Left lung (tissue), 10 donors: ENCODE data around the gene BRD7. TPM values are rescaled to one million over a fixed set of nuclear protein-coding genes. Genes with fewer than 3 reads are reported as not detected.

Source experiments
- ATAC-seq: fragments of 200-7000 bp; cut with Tn5 transposase; one replicate; pipeline ENCODE4 v1.9.1; 2020; ENCODE audit warnings: moderate library complexity
- DNase-seq, 4 donors: peaks; one replicate each; pipeline ENCODE4 v3.0.0-alpha.2; 2013 to 2020
- H3K27ac ChIP-seq, 2 donors: fragments of 200-600 bp; sonication (generic) in 1 of 2; one replicate each; pipeline versions ENCODE4 v1.5.0 to v1.8.0; 2020 to 2021
- H3K27me3 ChIP-seq, 2 donors: fragments of 200-600 bp; sonication (generic) in 1 of 2; one replicate each; pipeline versions ENCODE4 v1.5.0 to v1.8.0; 2020 to 2021
- H3K36me3 ChIP-seq, 2 donors: fragments of 200-600 bp; sonication (generic) in 1 of 2; one replicate each; pipeline versions ENCODE4 v1.5.0 to v1.8.0; 2020 to 2021
- H3K4me1 ChIP-seq, 2 donors: fragments of 200-600 bp; one replicate each; pipeline ENCODE4 v1.8.0; 2021
- H3K4me3 ChIP-seq, 2 donors: fragments of 200-600 bp; sonication (generic) in 1 of 2; one replicate each; pipeline versions ENCODE4 v1.5.0 to v1.8.0; 2020 to 2021; ENCODE audit warnings: mild to moderate bottlenecking in 1 of 2
- H3K9me3 ChIP-seq, 2 donors: fragments of 200-600 bp; sonication (generic) in 1 of 2; one replicate each; pipeline versions ENCODE4 v1.5.0 to v1.8.0; 2020 to 2021
- intact Hi-C, 2 donors: fragments of 100-400 bp; cut with DNase I; formaldehyde crosslinking; loops; one replicate each; pipeline versions ENCODE4 v1.11.2 to v1.14.2; 2022
- polyA plus RNA-seq, 6 donors: library from polyadenylated mRNA; unstranded; fragments of 120-200 nt; gene quantifications; one replicate each; pipeline ENCODE4 v1.2.1, GENCODE V29; 2013; ENCODE audit not compliant: insufficient read length in 6 of 6
- total RNA-seq, 2 donors: library from RNA; stranded (reverse); fragmentation: NEBNext Ultra II Directional; extraction: Animal tissue kit (Norgen Biotek cat#: 25700); gene quantifications; one replicate each; pipeline ENCODE4 v1.2.1, GENCODE V29; 2021
- TF ChIP-seq, protein P1 (sequence below), 2 donors: fragments of 200-600 bp; sonication (generic) in 1 of 2; IDR thresholded peaks; one replicate each; pipeline versions ENCODE4 v1.5.0 to v1.8.0; 2021; ENCODE audit warnings: antibody characterized with exemption in 2 of 2
- donor health status: DM: no; HTN: yes; CAD: no.
- donor health status: DM: no; HTN: no; CAD: no.

Gene BRD7
- total and polyA plus RNA-seq, 8 donors: 59.8 to 113 (median 97.6) TPM

GRCh38 chr16:50282010-50282538, 86.7 kb downstream of the BRD7 start:
- Histone ChIP-seq H3K4me3 (peak overlapping the region in 1 of 2 donors; percentile 33), H3K27me3 (no peaks in the 10 kb centered on the region), H3K27ac (peak overlapping the region; percentile 73 to 93), H3K4me1 (peaks cover 0 to 92% of the 10 kb centered on the region in 2 donors), H3K9me3 (no peaks in the 10 kb centered on the region), H3K36me3 (peaks cover 0 to 7% of the 10 kb centered on the region in 2 donors)
- intact Hi-C loops: no loop called here
- TF ChIP-seq, protein P1, sequence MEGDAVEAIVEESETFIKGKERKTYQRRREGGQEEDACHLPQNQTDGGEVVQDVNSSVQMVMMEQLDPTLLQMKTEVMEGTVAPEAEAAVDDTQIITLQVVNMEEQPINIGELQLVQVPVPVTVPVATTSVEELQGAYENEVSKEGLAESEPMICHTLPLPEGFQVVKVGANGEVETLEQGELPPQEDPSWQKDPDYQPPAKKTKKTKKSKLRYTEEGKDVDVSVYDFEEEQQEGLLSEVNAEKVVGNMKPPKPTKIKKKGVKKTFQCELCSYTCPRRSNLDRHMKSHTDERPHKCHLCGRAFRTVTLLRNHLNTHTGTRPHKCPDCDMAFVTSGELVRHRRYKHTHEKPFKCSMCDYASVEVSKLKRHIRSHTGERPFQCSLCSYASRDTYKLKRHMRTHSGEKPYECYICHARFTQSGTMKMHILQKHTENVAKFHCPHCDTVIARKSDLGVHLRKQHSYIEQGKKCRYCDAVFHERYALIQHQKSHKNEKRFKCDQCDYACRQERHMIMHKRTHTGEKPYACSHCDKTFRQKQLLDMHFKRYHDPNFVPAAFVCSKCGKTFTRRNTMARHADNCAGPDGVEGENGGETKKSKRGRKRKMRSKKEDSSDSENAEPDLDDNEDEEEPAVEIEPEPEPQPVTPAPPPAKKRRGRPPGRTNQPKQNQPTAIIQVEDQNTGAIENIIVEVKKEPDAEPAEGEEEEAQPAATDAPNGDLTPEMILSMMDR (IDR thresholded peaks at IDR 0.05): peak in 1 of 2 donors; percentile 22
- ATAC-seq (peak; percentile 70), DNase-seq (peak in 3 of 4 donors; percentile 43 to 95 (median 92))

GRCh38 chr16:50281391-50282009, 87.3 kb downstream of the BRD7 start:
- TF ChIP-seq, protein P1 (IDR thresholded peaks at IDR 0.05): no peak
- Histone ChIP-seq H3K27me3 (no peaks in the 10 kb centered on the region), H3K4me3 (peak overlapping the region in 1 of 2 donors; percentile 33), H3K36me3 (peaks cover 0 to 2% of the 10 kb centered on the region in 2 donors), H3K4me1 (peaks cover 0 to 97% of the 10 kb centered on the region in 2 donors), H3K27ac (peak overlapping the region; percentile 62 to 93), H3K9me3 (no peaks in the 10 kb centered on the region)
- ATAC-seq: no peak
- intact Hi-C loops: no loop called here
- peak in 2 of 4 donors; percentile 36 to 71 for DNase-seq

DNA sequence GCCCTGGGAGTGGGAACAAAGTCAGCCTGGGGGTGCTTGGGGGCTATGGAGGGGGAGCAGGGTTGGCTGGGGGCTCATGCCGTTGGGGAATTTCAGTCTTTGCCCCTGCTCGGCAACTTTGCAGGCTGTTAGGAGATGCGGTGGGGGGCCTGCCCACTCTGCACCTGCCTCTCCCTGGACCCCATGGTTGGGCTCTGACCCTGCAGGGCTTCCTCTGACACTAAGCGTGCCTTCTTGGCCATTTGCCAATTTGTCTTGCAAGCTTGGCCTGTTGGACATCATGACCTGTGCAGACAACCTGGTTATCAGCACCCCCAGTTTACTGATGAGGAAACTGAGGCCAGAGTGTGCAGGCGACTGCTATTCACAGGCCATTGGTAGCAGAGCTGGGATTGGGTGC, 87.9 kb downstream of the BRD7 start:
- Histone ChIP-seq H3K27me3 (no peaks in the 10 kb centered on the region), H3K4me1 (peaks cover 0 to 97% of the 10 kb centered on the region in 2 donors), H3K27ac (peak overlapping the region in 1 of 2 donors; percentile 93), H3K9me3 (no peaks in the 10 kb centered on the region), H3K36me3 (no peaks in the 10 kb centered on the region), H3K4me3 (peak overlapping the region in 1 of 2 donors; percentile 33)
- TF ChIP-seq, protein P1 (IDR thresholded peaks at IDR 0.05): no peak
- DNase-seq (peak in 2 of 4 donors; percentile 38 to 49), ATAC-seq (no peak)
- intact Hi-C loops: no loop called here

- Histone ChIP-seq H3K27ac (peak overlapping the region in 1 of 2 donors; percentile 93), H3K4me1 (peaks cover 0 to 95% of the 10 kb centered on the region in 2 donors), H3K4me3 (peak overlapping the region in 1 of 2 donors; percentile 33), H3K27me3 (no peaks in the 10 kb centered on the region), H3K36me3 (no peaks in the 10 kb centered on the region), H3K9me3 (no peaks in the 10 kb centered on the region)
- intact Hi-C loops: no loop called here
- DNase-seq (peak in 1 of 4 donors; percentile 16), ATAC-seq (no peak)
- TF ChIP-seq, protein P1 (IDR thresholded peaks at IDR 0.05): no peak
These were observed 89.3 kb downstream of the BRD7 start for GRCh38 chr16:50279504-50279865.

- no peak for ATAC-seq
- DNase-seq: no peak
- intact Hi-C loops: no loop called here
These were observed 90.5 kb downstream of the BRD7 start for GRCh38 chr16:50278251-50278650.

More at GRCh38 chr16:50278251-50278650, 90.5 kb downstream of the BRD7 start:
- TF ChIP-seq, protein P1 (IDR thresholded peaks at IDR 0.05): no peak
- Histone ChIP-seq H3K27ac (peak overlapping the region; percentile 26 to 93), H3K9me3 (no peaks in the 10 kb centered on the region), H3K36me3 (no peaks in the 10 kb centered on the region), H3K4me1 (peaks cover 0 to 91% of the 10 kb centered on the region in 2 donors), H3K4me3 (no peak overlapping the region), H3K27me3 (no peaks in the 10 kb centered on the region)
